ENCODE results near the gene FGD6.

Gene FGD6

DNA sequence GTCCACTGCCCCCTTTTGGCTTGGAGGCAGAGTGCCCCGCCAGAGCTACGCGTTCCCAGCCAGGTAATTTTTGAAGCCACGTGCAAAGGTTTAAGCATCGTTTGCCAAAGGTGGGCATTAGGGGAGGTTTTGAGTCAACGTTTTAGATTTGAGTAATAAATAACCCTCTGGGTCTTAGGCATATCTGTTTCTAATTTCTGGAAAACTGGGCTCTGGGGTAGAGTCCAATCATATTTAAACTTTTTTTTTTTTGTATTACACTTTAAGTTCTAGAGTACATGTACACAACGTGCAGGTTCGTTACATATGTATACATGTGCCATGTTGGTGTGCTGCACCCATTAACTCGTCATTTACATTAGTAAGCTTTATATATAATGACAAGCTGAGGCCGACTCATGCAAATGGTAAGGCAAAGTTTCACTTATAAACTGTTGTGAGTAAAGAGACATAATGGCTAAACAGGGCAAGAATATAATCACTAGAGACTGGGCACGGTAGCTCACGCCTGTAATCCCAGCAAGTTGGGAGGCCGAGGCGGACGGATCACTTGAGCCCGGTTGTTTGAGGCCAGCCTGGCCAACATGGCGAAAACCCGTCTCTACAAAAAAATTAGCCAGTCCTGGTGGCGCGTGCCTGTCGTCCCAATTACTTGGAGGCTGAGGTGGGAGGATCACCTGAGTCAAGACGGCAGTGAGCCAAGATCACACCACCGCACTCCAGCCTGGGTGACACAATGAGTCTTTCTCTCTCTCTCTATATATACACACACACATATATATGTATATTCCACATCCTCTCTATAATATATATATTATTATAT is 143.4 kb downstream of the FGD6 start:
- DNase-seq = no peak

DNA sequence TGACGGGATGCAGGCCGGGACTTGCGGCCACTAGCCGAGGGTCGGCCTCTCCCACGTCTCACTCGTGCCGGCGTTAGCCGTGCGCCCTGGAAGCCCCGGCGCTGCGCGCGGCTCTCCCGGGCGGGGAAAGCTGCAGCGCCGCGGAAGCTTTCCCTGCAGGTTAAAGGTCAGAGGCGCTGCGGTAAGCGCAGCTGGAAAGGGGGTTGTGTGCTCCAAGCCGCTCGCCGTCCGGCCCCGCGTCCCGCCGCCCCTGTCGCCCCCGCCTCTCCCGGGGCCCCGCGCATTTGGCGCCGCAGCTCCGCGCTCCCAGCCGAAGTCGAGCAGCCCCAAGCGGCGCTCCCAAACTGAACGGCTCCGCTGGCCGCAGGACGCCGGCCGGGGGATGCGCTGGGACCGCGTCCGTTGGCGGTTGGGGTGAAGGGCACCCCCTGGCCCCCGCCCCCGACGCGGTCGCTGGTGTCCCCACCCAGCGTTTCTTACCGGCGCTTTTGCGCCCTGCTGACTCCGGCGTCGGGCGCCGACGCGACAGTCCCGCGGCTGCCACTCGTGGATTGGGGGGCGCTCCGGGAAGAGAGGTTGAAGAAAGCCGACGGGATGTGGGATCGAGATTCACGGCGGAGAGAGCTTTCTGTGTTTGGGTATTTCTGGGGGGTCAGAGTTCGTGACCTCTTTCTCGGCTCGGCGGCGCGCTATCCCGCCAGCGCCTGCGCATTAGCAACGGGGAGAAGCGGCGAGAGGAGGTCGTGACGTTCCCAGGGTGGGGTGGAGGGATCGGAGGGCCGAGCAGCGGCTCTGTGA is 144.2 kb downstream of the FGD6 start, which contains the start of gene NR2C1:
TSS of gene NR2C1 (minus strand) at position 719 of the 798 bp plus-strand sequence. CDS start 6,234 bp downstream, outside the sequence.
- peak; percentile 88 for DNase-seq

DNA sequence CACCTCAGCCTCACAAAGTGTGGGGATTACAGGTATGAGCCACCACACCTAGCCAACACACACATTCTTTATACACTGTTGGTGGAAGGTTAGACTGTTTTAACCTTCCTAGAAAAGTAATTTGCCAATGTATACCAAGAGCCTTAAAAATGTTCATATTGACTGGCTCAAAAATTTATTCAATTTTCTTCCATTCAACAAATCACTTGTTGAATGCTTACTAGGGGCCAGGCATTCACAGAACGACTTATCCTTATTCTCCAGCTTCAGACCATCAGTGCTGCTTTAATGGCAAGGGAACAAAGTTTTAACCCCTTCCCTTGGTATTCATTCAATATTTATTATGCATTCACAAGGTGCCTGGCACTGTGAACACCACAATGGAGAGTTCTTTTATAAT is 146.9 kb downstream of the FGD6 start:
- no peak for DNase-seq

DNA sequence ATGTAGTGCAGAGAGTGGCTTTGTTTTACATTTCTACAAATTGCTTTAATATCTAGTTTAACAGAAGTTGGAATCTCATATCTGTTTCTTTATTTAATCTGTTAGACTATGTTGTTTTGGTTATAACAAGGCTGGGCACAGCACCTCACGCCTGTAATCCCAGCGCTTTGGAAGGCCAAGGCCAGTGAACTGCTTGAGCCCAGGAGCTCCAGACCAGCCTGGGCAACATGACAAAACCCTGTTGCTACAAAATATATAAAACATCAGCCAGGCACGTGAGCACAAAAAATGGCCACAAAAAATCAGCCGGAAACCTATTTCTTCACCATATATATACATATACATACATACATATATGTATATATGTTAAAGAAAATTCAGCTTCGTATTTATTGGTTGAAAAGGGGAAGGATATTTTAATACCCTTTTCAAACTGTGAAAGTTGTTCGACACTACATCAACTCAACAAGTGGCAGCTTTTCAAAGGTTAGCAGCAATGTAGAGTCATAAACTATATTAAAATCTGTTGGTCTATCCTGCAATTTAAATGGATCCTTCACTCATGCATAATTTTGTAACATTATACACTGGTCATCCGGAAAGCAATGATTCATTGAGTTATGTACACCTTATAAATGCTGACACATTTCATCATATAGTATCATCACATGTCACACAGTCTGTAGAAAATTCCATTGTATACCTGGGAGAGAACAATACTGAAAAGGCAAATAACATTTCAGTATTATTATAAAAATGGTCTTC is 151.0 kb downstream of the FGD6 start:
- no peak for DNase-seq

DNA sequence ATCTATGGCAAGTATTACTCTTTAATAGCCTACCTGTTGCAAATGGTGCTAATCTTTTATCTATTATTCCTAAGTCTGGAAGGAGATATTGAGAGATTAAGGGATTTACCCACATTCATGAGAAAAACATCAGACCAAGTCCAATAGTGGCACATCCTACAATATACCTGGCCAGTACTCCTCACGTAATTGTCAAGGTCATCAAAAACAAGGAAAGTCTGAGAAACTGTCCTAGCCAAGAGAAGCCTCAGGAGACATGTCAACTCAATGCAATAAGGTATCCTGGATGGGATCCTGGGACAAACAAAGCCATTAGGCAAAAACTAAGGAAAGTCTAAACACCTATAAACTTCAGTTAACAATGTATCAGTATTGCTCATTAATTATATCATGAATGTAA is 156.3 kb downstream of the FGD6 start:
- no peak for DNase-seq

DNA sequence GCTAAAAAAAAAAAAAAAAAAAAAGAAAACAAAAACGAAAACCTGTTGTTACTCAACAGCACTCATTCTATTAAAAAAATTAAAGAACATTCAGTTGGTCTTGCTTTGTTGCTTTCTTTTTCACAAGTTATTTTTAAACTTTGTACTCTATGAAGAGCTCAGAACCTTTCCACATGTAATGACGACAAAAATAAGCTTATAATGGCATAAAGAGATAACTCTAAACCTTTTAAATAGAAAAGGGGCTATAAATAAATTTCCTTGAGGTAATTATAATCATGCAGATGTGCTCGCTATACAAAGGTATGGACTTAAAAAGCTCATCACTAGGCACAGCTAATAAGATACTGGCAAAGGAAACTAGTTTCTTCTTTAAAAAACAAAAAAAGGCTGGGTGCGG is 157.3 kb downstream of the FGD6 start:
- no peak for DNase-seq

DNA sequence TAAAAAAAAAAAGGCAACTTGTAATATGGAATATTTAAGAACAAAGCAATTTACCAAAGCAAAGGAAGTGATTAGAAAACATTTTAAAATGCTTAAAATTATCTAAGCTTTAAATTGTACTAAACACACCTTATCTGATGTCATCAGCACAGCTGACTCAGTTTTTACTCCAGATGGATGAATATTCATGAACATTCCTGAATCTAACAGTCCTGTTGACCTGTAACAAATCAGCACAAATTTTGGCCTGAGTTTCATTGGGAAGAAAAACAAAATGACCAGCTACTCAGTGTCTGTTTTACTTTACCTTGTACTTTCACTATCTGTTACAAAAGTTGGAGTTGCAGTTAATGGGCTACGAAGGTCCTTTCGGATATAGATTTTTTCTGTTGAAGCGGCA is 159.8 kb downstream of the FGD6 start:
- no peak for DNase-seq

DNA sequence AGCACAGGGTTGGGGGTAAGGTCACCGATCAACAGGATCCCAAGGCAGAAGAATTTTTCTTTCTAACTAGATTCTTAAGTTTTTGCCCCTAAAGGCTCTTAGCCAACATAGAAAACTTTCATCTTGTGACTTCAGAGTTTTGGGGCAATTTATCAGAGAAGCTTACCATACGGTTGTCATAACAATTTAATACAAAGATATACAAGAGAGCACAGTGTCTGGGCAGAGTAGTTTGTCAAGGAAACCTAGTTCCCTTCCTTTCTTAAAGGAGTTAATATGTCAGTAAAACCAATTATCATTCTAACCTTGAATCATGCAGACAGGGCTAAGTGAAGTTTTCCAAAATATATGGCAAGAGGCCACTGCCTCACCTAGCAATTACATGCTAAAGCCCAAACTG is 162.2 kb downstream of the FGD6 start:
- DNase-seq = no peak

DNA sequence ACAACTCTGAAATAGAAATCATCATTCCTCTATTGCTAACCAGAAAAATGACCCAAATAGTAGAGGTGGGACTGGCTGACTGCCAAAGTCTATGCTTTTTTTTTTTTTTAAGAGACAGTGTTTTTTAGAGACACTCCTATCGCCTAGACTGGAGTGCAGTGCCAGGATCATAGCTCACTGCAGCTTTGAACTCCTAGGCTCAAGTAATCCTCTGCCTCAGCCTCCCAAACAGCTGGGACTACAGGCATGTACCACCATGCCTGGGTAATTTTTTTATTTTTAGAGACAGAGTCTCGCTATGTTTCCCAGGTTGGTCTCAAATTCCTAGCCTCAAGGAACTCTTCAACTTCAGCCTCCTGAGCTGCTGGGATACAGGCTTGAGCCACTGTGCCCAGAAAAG is 163.1 kb downstream of the FGD6 start:
- no peak for DNase-seq

DNA sequence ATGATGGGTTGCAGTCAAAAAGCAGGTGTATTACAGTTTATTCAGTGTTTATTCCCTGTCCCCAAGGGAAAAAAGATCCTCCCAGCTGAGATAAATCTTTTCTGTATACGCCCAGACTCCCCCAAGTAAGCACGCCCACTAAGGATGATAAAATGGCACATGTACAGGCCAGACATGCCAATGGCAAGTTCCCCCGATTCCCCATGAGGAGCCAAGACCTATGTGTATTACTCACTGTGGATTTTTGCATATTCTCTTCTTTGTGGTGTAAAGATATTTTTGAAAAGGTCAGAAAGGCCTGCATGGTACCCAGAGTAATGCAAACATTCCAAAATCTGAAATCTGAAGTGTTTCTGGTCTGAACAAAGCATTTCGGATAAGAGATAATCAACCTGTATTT is 166.0 kb downstream of the FGD6 start:
- DNase-seq = no peak

DNA sequence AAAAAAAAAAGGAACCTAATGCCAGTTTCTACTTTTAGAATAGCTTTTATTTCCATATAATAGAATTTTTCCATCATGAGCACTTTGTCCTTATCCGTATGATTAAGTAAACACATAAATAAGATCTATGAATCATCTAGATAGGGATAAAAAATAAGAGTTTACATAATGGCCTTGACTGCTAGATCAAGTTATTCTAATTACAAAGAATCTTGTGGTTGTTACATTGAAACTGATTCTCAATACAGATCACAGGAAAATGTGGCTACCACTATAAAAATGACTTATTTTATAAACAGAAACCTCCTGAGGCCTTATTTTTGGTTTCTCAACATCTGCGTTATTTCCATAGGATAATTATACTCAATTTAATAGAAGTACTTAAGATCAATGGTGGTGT is 179.4 kb downstream of the FGD6 start:
- no peak for DNase-seq

DNA sequence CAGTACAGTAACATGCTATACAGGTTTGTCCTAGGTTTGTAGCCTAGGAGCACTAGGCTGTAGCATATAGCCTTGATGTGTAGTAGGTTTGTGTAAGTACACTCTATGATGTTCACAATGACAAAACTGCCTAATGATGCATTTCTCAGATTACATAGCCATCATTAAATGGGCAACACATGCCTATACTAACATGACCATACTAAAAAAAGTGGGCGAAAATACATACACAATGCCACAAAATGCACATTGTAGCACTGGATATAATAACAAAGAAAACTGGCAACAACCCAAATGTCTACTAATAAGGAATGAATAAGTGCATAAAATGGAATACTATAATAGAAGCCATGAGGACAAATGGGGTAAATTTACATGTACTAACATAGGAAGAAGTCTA is 182.5 kb downstream of the FGD6 start:
- DNase-seq = no peak

Measured in activated CD4-positive, alpha-beta T cell treated with anti-CD3 and anti-CD28 coated beads for 1 hour (primary cell).